GM18511 (cell line): ENCODE measurements around the gene TIGD7.

ENCODE experiments used
- ATAC-seq: cut with Tn5 transposase; IDR thresholded peaks from one replicate; pipeline ENCODE4 v1.9.1; 2021; ENCODE audit warnings: mild to moderate bottlenecking, moderate library complexity; ENCODE audit not compliant: unreplicated experiment

TIGD7 gene

GRCh38 chr16:3305109-3306068, at the start of gene TIGD7, which contains the start of gene ZNF75A:
TSS of gene TIGD7 (minus strand) at chr16:3305430. CDS start at chr16:3300614, 4,816 bp downstream.
TSS of gene ZNF75A (plus strand) at chr16:3305497. CDS start at chr16:3308429, 2,932 bp downstream.
- peak; percentile 98 for ATAC-seq

GRCh38 chr16:3349175-3349574, 43.9 kb upstream of the TIGD7 start:
- ATAC-seq = no peak

- ATAC-seq = no peak
Measured at GRCh38 chr16:3348547-3349167, 43.4 kb upstream of the TIGD7 start.

DNA sequence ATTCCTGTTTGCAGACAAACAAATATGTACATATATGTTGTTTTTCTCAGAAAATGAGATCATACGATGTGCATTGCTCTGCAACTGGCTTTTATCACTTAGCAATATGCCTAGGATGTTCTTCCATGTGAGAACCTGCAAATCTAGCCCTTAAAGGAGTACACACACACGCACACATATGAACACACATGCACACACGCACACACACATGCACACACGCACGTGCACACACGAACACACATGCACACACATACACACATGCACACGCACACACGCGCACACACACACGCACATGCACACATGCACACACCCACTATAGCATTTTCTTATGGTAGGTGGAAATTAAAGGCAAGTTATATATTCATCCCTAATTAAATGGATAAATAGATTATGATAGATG, 42.4 kb upstream of the TIGD7 start:
- ATAC-seq = no peak

DNA sequence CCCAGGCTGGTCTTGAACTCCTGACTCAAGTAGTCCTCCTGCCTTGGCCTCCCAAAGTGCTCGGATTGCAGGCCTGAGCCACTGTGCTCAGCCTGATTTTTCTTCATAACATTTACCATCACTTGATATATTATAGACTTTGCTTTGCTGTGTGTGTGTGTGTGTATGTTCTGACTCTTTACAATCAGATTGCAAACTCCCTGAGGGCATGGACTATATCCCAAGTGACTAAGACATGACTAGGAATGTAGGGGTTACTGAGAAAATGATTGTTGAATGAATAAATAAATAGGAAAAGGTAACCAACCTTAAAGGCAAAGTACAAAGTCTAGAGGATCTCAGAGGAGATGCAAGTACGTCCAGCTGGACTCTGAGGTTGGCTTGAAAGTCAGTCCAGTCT, 40.8 kb upstream of the TIGD7 start:
- no peak for ATAC-seq

DNA sequence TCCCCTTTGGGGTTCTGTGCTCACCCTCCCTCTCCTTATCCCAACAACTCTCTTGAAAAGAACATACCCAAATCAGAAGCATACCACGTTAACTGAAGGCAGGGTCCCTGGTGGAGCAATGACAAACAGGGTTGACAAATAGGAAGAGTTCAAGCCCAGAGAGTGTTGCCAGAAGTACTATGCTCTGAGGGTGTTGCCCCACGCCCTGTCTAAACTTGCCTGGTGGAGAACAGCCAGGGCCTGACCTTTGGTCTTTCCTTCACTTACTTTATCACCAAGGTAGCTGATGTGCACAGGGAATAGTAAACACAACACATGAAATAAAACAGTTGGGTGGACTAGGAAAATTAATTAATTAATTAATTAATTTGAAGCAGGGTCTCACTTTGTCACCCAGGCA, 23.4 kb upstream of the TIGD7 start:
- ATAC-seq = no peak

DNA sequence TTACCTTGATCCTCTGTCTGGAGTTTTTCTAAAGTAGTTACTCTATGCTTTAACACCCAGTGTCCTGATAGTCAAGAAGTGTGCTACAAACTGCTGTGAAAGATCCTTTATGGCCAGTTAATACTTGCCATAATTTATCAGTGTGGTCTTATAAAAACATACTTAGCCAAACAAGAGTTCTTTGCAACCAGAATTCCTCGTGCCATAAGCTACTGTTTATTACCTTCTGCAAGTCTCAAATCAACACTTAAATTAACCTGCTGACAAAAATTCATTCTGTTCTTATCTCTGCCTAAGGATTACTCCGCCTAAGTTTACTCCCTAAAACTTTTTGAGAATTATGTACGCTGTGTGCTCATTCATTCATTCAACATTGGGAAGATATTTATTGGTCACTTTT, 22.9 kb upstream of the TIGD7 start:
- ATAC-seq = no peak

DNA sequence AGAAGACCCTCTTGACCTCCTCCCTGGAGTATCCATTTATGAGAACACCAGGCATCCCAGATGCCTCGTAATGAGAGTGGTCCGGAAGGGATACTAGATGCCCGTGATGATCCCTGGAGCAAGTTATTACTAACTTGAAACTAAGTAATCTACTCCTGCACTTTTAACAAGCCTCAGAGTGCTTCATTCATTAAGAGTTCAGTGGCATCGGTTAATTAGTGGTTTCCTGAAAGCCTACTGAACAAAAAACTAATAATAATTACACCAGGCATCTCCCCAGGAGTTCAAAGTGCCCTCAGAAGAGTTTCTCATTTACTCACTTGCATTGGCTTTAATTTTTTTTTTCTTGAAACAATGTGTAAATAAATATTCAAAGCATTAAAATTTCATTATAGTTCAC, 22.3 kb upstream of the TIGD7 start:
- ATAC-seq = no peak

DNA sequence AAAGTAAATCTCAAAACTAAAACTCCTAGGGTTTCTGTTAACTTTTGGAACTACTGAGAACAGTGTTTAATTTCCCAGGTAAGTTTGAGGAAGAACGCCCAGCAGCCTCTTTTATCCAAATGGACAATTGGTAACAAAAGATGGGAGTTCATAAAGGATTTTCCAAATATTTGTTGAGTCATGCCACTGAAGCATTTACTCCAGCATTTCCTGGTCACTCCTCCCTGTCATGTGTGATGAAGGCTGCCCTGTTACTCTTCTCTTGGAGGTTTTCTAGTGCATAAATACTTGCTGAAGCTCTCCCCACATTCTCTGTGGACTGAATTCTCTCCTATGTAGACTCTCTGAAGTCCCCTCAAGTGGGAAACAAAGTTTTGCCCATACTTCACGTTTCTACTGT, 16.6 kb upstream of the TIGD7 start:
- no peak for ATAC-seq

DNA sequence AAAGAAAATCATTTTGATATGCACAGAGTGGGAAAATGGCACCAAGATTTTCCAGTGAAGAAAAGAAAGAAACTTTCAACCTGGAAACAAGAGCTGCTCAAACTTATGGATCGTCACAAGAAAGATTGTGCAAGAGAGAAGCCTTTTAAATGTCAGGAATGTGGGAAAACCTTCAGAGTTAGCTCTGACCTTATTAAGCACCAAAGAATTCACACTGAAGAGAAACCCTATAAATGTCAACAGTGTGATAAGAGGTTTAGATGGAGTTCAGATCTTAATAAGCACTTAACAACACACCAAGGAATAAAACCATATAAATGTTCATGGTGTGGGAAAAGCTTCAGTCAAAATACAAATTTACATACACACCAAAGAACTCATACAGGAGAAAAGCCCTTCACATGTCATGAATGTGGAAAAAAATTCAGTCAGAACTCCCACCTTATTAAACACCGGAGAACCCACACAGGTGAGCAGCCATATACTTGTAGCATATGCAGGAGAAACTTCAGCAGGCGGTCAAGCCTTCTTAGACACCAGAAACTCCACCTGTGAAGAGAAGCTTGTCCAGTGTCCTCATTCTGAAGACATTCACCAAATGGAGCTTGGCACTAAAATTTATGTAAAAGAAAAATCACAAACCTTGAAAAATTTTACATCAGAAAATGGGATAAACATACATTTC, 12.2 kb upstream of the TIGD7 start:
- no peak for ATAC-seq

GRCh38 chr16:3311496-3311895, 6.3 kb upstream of the TIGD7 start:
- ATAC-seq = no peak

DNA sequence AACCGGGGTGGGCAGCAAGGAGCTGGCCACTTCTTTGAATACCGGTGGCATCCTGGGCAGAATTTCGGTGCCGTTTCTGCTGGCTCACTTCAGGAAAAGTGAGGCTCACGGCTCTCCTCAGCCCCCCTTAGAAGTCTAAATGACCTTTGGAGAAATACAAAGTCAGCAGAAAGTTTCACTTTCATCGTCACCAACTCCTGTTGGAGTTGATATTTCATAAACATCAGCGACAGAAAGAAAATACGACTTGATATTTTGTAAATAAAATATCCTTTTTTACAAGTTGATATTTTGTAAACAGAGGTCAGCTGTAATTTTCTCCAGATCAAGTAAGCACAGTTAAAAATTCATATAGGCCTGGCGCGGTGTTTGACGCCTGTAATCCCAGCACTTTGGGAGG, 848 bp upstream of the TIGD7 start:
- no peak for ATAC-seq

DNA sequence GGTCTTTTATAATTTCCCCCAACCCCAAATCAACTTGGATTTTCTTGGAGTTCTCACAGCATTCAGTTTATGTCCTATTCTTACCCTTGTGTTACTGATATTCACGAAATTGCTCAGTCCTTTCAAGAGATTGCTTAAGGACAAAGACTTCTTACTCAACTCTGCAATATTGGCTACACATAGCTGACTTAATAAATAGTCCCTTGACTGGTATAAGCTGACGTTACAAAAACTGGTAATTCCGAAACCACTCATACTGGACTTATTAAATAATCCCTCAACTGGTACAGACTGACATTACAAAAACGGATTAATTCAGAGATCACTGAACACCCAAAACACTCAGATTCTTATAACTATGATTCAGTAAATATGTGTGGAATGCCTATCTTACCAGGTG, 860 bp downstream of the TIGD7 start:
- ATAC-seq = no peak

GRCh38 chr16:3295783-3296182, 9.4 kb downstream of the TIGD7 start:
- no peak for ATAC-seq

- no peak for ATAC-seq
Measured at GRCh38 chr16:3295209-3295608, 10.0 kb downstream of the TIGD7 start.

DNA sequence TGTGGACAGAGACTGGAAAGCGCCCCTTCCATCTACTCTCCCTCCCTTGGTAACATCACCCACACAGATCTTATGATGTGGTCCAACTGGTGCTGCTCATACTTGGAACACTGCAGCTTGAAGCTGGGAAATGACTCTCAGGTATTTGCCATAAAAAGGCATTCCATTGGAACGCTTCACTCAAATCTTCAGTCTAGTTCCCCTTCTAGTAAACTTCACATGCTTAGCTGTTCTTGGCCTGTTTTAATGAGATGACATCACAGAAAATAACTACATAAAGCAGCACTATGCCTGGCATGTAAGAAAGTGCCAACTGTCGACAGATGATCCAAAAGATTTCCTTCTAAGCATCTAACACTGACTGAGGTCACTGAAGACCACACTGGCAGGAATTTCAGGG, 12.6 kb downstream of the TIGD7 start:
- no peak for ATAC-seq

GRCh38 chr16:3289998-3290673, 15.1 kb downstream of the TIGD7 start:
- no peak for ATAC-seq

GRCh38 chr16:3285131-3285530, 20.1 kb downstream of the TIGD7 start:
- no peak for ATAC-seq

DNA sequence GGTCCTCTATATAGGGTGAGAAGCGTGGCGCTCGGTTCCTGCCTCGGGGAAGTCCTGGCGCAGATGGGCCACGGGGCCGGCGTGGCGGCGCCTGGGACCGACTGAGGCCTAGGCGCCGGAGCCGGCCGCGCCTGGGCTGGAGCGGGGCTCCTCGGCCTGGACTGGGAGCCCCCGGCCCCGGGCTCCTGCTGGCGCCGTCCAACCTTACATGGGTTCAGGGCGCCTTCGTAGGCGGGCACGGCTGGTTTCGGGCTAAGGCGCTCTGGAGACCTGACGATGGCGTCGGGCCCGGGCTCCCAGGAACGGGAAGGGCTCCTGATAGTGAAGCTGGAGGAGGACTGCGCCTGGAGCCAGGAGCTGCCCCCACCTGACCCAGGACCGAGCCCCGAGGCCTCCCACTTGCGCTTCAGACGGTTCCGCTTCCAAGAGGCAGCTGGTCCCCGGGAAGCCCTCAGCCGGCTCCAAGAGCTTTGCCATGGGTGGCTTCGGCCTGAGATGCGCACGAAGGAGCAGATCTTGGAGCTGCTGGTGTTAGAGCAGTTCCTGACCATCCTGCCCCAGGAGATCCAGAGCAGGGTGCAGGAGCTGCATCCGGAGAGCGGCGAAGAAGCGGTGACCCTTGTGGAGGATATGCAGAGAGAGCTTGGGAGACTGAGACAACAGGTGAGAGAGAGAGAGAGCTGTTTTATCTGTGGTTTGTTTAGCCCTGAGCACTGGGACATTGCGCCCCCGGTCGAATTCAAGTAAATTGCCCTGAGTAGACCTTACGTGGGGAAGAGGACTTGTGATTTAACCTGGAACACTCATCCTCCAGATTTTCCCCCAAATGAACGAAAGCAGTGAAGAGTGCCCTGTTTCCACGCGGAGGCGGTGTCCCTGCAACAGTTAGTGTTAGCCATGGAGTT, 21.4 kb downstream of the TIGD7 start:
- no peak for ATAC-seq
